Measurements from ENCODE around the gene HMGN2.

HMGN2 gene

DNA sequence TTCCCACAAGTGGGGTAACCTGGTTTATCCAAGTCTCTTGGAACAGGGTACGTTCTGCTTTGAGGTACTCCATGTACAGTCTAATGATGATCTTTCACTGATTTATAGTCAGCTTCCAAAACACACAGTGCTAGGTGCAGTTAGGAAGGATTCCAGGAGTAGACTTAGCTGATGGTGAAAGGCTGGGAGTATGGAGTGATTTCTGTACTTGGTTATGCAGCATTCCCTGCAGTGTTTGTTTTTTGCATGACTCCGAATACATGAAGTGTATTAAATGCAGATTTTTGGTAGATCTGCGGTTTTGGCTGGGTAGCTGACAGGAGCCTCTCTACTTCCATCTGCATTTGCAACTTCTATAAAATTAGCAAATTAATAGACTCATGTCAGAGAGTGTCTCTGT lies 3.7 kb downstream of the HMGN2 start:
- no peak overlapping the region for H3K4me3 ChIP-seq (ENCODE audit: low read length in 2 of 2)
- H3K9me3 ChIP-seq (ENCODE audit: control insufficient read depth in 2 of 2, low read length in 2 of 2) = no peaks in the 10 kb centered on the region
- no peaks in the 10 kb centered on the region for H3K27me3 ChIP-seq (ENCODE audit: control insufficient read depth in 2 of 2, insufficient read depth in 2 of 2, low read length in 2 of 2)
- no peak overlapping the region for H3K9ac ChIP-seq (ENCODE audit: low read depth in 1 of 2, low read length in 2 of 2)
- H3K36me3 ChIP-seq (ENCODE audit: control insufficient read depth in 2 of 2, insufficient read depth in 2 of 2, low read length in 2 of 2) = peaks cover 25 to 34% of the 10 kb centered on the region in 2 donors
- no peak overlapping the region for H3K27ac ChIP-seq (ENCODE audit: low read depth in 2 of 2, low read length in 2 of 2)
- peaks cover 21 to 22% of the 10 kb centered on the region in 2 donors for H3K4me1 ChIP-seq (ENCODE audit: control insufficient read depth in 2 of 2, insufficient read depth in 2 of 2, low read length in 2 of 2)

DNA sequence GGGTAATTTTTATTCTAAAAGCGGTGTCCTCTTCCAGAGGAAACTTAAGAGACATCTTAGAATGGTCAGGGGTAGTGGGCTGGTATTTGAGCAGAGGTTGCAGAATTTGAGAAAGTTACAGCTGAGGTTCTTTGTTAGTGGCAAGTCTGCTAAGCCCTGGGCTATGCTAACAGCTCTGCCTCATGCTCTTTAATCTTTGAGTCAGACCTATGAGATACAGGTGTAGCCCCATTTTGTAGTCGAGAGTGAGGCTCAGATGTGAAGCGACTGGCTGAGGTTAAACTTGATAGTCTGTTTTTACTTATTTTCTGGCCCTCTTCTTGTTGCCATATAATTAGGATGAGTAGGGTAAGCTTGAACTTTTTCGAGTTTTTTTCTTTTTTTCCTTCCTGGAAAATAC lies 4.7 kb downstream of the HMGN2 start:
- Histone ChIP-seq H3K27ac (ENCODE audit: low read depth in 2 of 2, low read length in 2 of 2) (no peak overlapping the region), H3K27me3 (ENCODE audit: control insufficient read depth in 2 of 2, insufficient read depth in 2 of 2, low read length in 2 of 2) (no peaks in the 10 kb centered on the region), H3K4me1 (ENCODE audit: control insufficient read depth in 2 of 2, insufficient read depth in 2 of 2, low read length in 2 of 2) (peaks cover 12 to 13% of the 10 kb centered on the region in 2 donors), H3K36me3 (ENCODE audit: control insufficient read depth in 2 of 2, insufficient read depth in 2 of 2, low read length in 2 of 2) (peaks cover 25 to 34% of the 10 kb centered on the region in 2 donors), H3K9me3 (ENCODE audit: control insufficient read depth in 2 of 2, low read length in 2 of 2) (no peaks in the 10 kb centered on the region), H3K9ac (ENCODE audit: low read depth in 1 of 2, low read length in 2 of 2) (no peak overlapping the region), H3K4me3 (ENCODE audit: low read length in 2 of 2) (no peak overlapping the region)

DNA sequence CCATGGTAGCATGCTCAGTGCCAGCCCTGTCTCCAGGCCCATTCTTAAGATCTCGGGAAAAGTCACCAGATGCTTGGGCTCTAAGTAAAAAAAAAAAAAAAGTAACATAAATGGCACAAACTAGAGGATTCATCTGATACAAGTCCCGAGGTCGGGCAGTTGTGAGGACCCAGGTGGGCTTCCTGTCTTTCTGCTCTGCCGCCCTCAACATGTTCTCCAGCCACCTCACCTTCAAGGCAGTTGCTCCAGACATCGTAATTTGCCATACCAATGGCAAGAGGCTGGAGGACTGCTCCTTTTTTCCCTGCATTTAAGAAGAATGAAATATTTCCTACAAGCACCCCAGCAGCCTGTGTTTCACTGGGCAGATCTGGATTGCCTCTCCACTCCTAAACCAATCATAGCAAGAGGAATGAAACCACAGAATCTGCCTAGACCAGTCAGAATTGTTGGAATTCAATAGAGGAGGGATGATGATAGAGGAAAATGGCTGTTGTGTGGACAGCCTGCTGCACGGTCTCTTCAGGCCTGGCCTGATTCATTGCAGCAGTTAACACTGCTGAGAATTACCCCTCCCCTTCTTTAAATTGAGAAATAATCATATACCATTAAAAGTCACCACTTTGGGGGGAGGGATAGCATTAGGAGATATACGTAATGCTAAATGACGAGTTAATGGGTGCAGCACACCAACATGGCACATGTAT lies 5.4 kb downstream of the HMGN2 start:
- Histone ChIP-seq H3K36me3 (ENCODE audit: control insufficient read depth in 2 of 2, insufficient read depth in 2 of 2, low read length in 2 of 2) (peaks cover 25 to 34% of the 10 kb centered on the region in 2 donors), H3K27me3 (ENCODE audit: control insufficient read depth in 2 of 2, insufficient read depth in 2 of 2, low read length in 2 of 2) (no peaks in the 10 kb centered on the region), H3K4me1 (ENCODE audit: control insufficient read depth in 2 of 2, insufficient read depth in 2 of 2, low read length in 2 of 2) (peaks cover 12% of the 10 kb centered on the region in 2 donors), H3K4me3 (ENCODE audit: low read length in 2 of 2) (no peak overlapping the region), H3K9ac (ENCODE audit: low read depth in 1 of 2, low read length in 2 of 2) (no peak overlapping the region), H3K9me3 (ENCODE audit: control insufficient read depth in 2 of 2, low read length in 2 of 2) (no peaks in the 10 kb centered on the region), H3K27ac (ENCODE audit: low read depth in 2 of 2, low read length in 2 of 2) (no peak overlapping the region)

GRCh38 chr1:26478159-26478558 lies 5.9 kb downstream of the HMGN2 start:
- no peak overlapping the region for H3K4me3 ChIP-seq (ENCODE audit: low read length in 2 of 2)
- no peak overlapping the region for H3K27ac ChIP-seq (ENCODE audit: low read depth in 2 of 2, low read length in 2 of 2)
- no peaks in the 10 kb centered on the region for H3K27me3 ChIP-seq (ENCODE audit: control insufficient read depth in 2 of 2, insufficient read depth in 2 of 2, low read length in 2 of 2)
- peaks cover 25 to 34% of the 10 kb centered on the region in 2 donors for H3K36me3 ChIP-seq (ENCODE audit: control insufficient read depth in 2 of 2, insufficient read depth in 2 of 2, low read length in 2 of 2)
- H3K9ac ChIP-seq (ENCODE audit: low read depth in 1 of 2, low read length in 2 of 2) = no peak overlapping the region
- no peaks in the 10 kb centered on the region for H3K9me3 ChIP-seq (ENCODE audit: control insufficient read depth in 2 of 2, low read length in 2 of 2)
- peaks cover 11 to 12% of the 10 kb centered on the region in 2 donors for H3K4me1 ChIP-seq (ENCODE audit: control insufficient read depth in 2 of 2, insufficient read depth in 2 of 2, low read length in 2 of 2)

GRCh38 chr1:26478988-26479387 lies 6.7 kb downstream of the HMGN2 start:
- Histone ChIP-seq H3K27ac (ENCODE audit: low read depth in 2 of 2, low read length in 2 of 2) (no peak overlapping the region), H3K27me3 (ENCODE audit: control insufficient read depth in 2 of 2, insufficient read depth in 2 of 2, low read length in 2 of 2) (no peaks in the 10 kb centered on the region), H3K9ac (ENCODE audit: low read depth in 1 of 2, low read length in 2 of 2) (no peak overlapping the region), H3K36me3 (ENCODE audit: control insufficient read depth in 2 of 2, insufficient read depth in 2 of 2, low read length in 2 of 2) (peaks cover 22 to 29% of the 10 kb centered on the region in 2 donors), H3K9me3 (ENCODE audit: control insufficient read depth in 2 of 2, low read length in 2 of 2) (no peaks in the 10 kb centered on the region), H3K4me3 (ENCODE audit: low read length in 2 of 2) (no peak overlapping the region), H3K4me1 (ENCODE audit: control insufficient read depth in 2 of 2, insufficient read depth in 2 of 2, low read length in 2 of 2) (peaks cover 3 to 4% of the 10 kb centered on the region in 2 donors)

- no peak overlapping the region for H3K4me3 ChIP-seq (ENCODE audit: low read length in 2 of 2)
- no peaks in the 10 kb centered on the region for H3K9me3 ChIP-seq (ENCODE audit: control insufficient read depth in 2 of 2, low read length in 2 of 2)
- H3K4me1 ChIP-seq (ENCODE audit: control insufficient read depth in 2 of 2, insufficient read depth in 2 of 2, low read length in 2 of 2) = no peaks in the 10 kb centered on the region
- no peak overlapping the region for H3K27ac ChIP-seq (ENCODE audit: low read depth in 2 of 2, low read length in 2 of 2)
- H3K27me3 ChIP-seq (ENCODE audit: control insufficient read depth in 2 of 2, insufficient read depth in 2 of 2, low read length in 2 of 2) = no peaks in the 10 kb centered on the region
- no peak overlapping the region for H3K9ac ChIP-seq (ENCODE audit: low read depth in 1 of 2, low read length in 2 of 2)
- no peaks in the 10 kb centered on the region for H3K36me3 ChIP-seq (ENCODE audit: control insufficient read depth in 2 of 2, insufficient read depth in 2 of 2, low read length in 2 of 2)
Observed at GRCh38 chr1:26482921-26483320, 10.7 kb downstream of the HMGN2 start.

- no peaks in the 10 kb centered on the region for H3K27me3 ChIP-seq (ENCODE audit: control insufficient read depth in 2 of 2, insufficient read depth in 2 of 2, low read length in 2 of 2)
- no peaks in the 10 kb centered on the region for H3K4me1 ChIP-seq (ENCODE audit: control insufficient read depth in 2 of 2, insufficient read depth in 2 of 2, low read length in 2 of 2)
- no peak overlapping the region for H3K4me3 ChIP-seq (ENCODE audit: low read length in 2 of 2)
- H3K27ac ChIP-seq (ENCODE audit: low read depth in 2 of 2, low read length in 2 of 2) = no peak overlapping the region
- H3K9me3 ChIP-seq (ENCODE audit: control insufficient read depth in 2 of 2, low read length in 2 of 2) = no peaks in the 10 kb centered on the region
- H3K9ac ChIP-seq (ENCODE audit: low read depth in 1 of 2, low read length in 2 of 2) = no peak overlapping the region
- H3K36me3 ChIP-seq (ENCODE audit: control insufficient read depth in 2 of 2, insufficient read depth in 2 of 2, low read length in 2 of 2) = no peaks in the 10 kb centered on the region
Observed at GRCh38 chr1:26483980-26484379, 11.7 kb downstream of the HMGN2 start.

GRCh38 chr1:26490155-26490554 lies 17.9 kb downstream of the HMGN2 start:
- H3K27ac ChIP-seq (ENCODE audit: low read depth in 2 of 2, low read length in 2 of 2) = no peak overlapping the region
- H3K4me1 ChIP-seq (ENCODE audit: control insufficient read depth in 2 of 2, insufficient read depth in 2 of 2, low read length in 2 of 2) = no peaks in the 10 kb centered on the region
- no peak overlapping the region for H3K9ac ChIP-seq (ENCODE audit: low read depth in 1 of 2, low read length in 2 of 2)
- no peak overlapping the region for H3K4me3 ChIP-seq (ENCODE audit: low read length in 2 of 2)
- H3K36me3 ChIP-seq (ENCODE audit: control insufficient read depth in 2 of 2, insufficient read depth in 2 of 2, low read length in 2 of 2) = no peaks in the 10 kb centered on the region
- H3K9me3 ChIP-seq (ENCODE audit: control insufficient read depth in 2 of 2, low read length in 2 of 2) = no peaks in the 10 kb centered on the region
- no peaks in the 10 kb centered on the region for H3K27me3 ChIP-seq (ENCODE audit: control insufficient read depth in 2 of 2, insufficient read depth in 2 of 2, low read length in 2 of 2)

GRCh38 chr1:26493267-26493666 lies 21.0 kb downstream of the HMGN2 start:
- Histone ChIP-seq H3K4me1 (ENCODE audit: control insufficient read depth in 2 of 2, insufficient read depth in 2 of 2, low read length in 2 of 2) (no peaks in the 10 kb centered on the region), H3K4me3 (ENCODE audit: low read length in 2 of 2) (no peak overlapping the region), H3K9me3 (ENCODE audit: control insufficient read depth in 2 of 2, low read length in 2 of 2) (no peaks in the 10 kb centered on the region), H3K9ac (ENCODE audit: low read depth in 1 of 2, low read length in 2 of 2) (no peak overlapping the region), H3K36me3 (ENCODE audit: control insufficient read depth in 2 of 2, insufficient read depth in 2 of 2, low read length in 2 of 2) (no peaks in the 10 kb centered on the region), H3K27me3 (ENCODE audit: control insufficient read depth in 2 of 2, insufficient read depth in 2 of 2, low read length in 2 of 2) (no peaks in the 10 kb centered on the region), H3K27ac (ENCODE audit: low read depth in 2 of 2, low read length in 2 of 2) (no peak overlapping the region)

DNA sequence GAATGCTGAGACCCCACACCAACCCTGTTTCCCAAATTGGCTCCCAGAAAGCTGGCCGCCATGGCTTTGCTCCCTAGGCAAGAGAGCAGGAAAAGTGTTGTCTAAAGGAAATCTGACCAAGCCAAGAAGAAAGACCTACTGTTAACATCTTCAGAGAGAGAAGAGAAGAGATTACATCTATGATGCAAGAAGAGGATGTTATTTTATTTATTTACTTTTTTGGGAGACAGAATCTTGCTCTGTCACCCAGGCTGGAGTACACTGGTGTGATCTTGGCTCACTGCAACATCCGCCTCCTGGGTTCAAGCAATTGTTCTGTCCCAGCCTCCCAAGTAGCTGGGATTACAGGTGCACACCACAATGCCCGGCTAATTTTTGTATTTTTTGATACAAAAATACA lies 21.7 kb downstream of the HMGN2 start:
- Histone ChIP-seq H3K4me1 (ENCODE audit: control insufficient read depth in 2 of 2, insufficient read depth in 2 of 2, low read length in 2 of 2) (no peaks in the 10 kb centered on the region), H3K9ac (ENCODE audit: low read depth in 1 of 2, low read length in 2 of 2) (no peak overlapping the region), H3K27ac (ENCODE audit: low read depth in 2 of 2, low read length in 2 of 2) (no peak overlapping the region), H3K36me3 (ENCODE audit: control insufficient read depth in 2 of 2, insufficient read depth in 2 of 2, low read length in 2 of 2) (no peaks in the 10 kb centered on the region), H3K4me3 (ENCODE audit: low read length in 2 of 2) (no peak overlapping the region), H3K27me3 (ENCODE audit: control insufficient read depth in 2 of 2, insufficient read depth in 2 of 2, low read length in 2 of 2) (no peaks in the 10 kb centered on the region), H3K9me3 (ENCODE audit: control insufficient read depth in 2 of 2, low read length in 2 of 2) (no peaks in the 10 kb centered on the region)
